ENCODE measurements around the gene POPDC2. TPM values are rescaled to one million over a fixed set of nuclear protein-coding genes. Genes with fewer than 3 reads are reported as not detected.

POPDC2 gene
- polyA plus RNA-seq, 2 donors, result 1.4 to 1.8 TPM

DNA sequence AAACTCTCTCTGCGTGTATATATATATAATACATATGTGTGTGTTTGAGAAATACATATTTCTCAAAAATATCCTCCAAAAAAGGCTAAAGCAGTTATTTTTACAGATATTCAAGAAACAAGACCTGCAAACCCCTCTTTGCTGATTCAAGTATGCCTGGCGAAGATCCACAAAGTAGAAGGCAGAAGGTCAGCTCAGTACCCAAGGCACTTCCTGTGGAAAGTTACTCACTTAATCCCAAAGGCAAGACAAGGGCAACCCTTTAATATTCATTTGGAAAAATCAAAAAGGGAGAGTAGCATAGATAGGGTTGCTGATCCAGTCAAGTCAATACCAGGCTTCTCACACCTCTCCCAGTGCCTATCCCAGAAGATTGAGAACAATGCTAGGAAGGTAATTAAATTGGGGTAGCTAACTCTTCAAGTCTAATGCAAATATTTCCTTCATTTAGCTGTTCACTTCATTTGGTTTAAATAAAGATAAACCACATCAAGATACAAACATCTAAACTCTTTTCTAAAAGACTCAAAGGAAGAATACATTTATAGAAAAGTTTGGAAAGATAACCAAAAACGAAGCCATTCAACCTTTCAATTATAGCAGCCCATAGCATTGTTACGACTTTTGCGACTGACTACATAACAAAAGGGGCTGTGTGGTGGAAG, 9.6 kb upstream of the POPDC2 start:
- no peaks in the 10 kb centered on the region for H3K4me1 ChIP-seq (ENCODE audit: control insufficient read depth in 2 of 2, insufficient read depth in 2 of 2, low read length in 1 of 2)
- no peaks in the 10 kb centered on the region for H3K9me3 ChIP-seq (ENCODE audit: control insufficient read depth in 2 of 2, insufficient read depth in 1 of 2, low read depth in 1 of 2, low read length in 1 of 2)
- H3K27me3 ChIP-seq (ENCODE audit: control insufficient read depth in 1 of 2, insufficient read depth in 2 of 2, low read length in 2 of 2), result no peaks in the 10 kb centered on the region
- no peak overlapping the region for H3K4me3 ChIP-seq (ENCODE audit: low read depth in 1 of 2, low read length in 2 of 2)
- H3K36me3 ChIP-seq (ENCODE audit: control insufficient read depth in 2 of 2, insufficient read depth in 2 of 2, low read length in 1 of 2), result peaks cover 0 to 5% of the 10 kb centered on the region in 2 donors
- H3K27ac ChIP-seq (ENCODE audit: low read depth in 2 of 2, low read length in 1 of 2), result no peak overlapping the region
- 92 to 94% methylated on average over 5 of the region's 5 CpGs for WGBS, 2 donors

DNA sequence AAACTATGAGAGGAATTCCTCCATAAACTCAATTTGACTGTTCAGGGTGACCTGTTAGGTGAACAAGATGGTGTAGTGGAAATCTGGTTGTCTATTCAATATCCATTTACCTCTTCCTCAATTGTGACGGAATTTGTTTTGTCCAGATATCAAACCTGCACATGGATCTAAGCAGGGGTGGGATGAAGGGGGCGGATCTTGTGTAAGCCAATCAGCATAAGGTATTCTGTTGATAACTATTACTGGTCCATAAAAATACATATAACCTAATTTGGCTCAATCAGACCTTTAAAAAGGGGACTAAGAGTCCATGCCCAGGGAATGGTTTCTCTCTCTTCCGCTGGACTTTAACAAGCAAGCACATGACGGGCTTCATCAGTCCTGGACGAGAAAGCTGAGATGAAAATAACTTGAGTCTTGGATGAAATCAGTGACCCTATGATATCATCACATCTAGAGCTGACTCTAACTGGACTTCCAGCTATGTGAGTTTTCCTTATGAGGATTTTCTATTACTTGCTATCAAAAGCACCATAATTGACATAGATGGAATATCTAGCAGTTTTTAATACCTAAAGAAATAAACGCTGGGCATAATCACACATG, 5.7 kb upstream of the POPDC2 start:
- Histone ChIP-seq H3K36me3 (ENCODE audit: control insufficient read depth in 2 of 2, insufficient read depth in 2 of 2, low read length in 1 of 2) (no peaks in the 10 kb centered on the region), H3K9me3 (ENCODE audit: control insufficient read depth in 2 of 2, insufficient read depth in 1 of 2, low read depth in 1 of 2, low read length in 1 of 2) (no peaks in the 10 kb centered on the region), H3K27ac (ENCODE audit: low read depth in 2 of 2, low read length in 1 of 2) (no peak overlapping the region), H3K4me3 (ENCODE audit: low read depth in 1 of 2, low read length in 2 of 2) (no peak overlapping the region), H3K27me3 (ENCODE audit: control insufficient read depth in 1 of 2, insufficient read depth in 2 of 2, low read length in 2 of 2) (no peaks in the 10 kb centered on the region), H3K4me1 (ENCODE audit: control insufficient read depth in 2 of 2, insufficient read depth in 2 of 2, low read length in 1 of 2) (no peaks in the 10 kb centered on the region)
- 85 to 89% methylated on average over 6 of the region's 6 CpGs for WGBS, 2 donors

DNA sequence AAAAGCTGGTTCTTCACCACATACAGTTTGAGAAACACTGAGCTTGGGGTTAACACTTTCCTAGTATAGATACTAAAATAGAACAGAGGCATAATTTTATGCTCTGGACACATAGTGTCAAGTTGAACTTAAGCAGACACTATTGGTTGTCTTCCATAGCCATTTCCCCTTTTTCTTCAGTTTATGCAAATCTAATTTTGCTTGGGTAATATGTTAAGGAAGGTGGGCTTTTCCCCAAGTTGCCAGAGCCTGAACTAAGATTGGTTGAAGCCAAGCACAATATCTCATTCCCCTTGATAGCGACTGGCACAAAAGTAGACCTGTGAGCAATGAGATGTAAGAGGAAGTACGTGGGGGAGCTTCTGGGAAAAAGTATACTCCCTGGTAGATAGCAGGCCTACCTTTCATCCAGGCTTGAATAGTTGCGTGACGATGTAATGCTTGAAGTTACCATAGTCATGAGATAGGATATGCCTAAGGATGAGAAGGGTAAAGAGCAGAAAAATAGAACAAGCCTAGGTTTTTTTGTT, 4.5 kb upstream of the POPDC2 start:
- WGBS, 2 donors, result 78 to 90% methylated on average over 4 of the region's 4 CpGs
- Histone ChIP-seq H3K27me3 (ENCODE audit: control insufficient read depth in 1 of 2, insufficient read depth in 2 of 2, low read length in 2 of 2) (no peaks in the 10 kb centered on the region), H3K27ac (ENCODE audit: low read depth in 2 of 2, low read length in 1 of 2) (no peak overlapping the region), H3K4me3 (ENCODE audit: low read depth in 1 of 2, low read length in 2 of 2) (no peak overlapping the region), H3K36me3 (ENCODE audit: control insufficient read depth in 2 of 2, insufficient read depth in 2 of 2, low read length in 1 of 2) (no peaks in the 10 kb centered on the region), H3K9me3 (ENCODE audit: control insufficient read depth in 2 of 2, insufficient read depth in 1 of 2, low read depth in 1 of 2, low read length in 1 of 2) (no peaks in the 10 kb centered on the region), H3K4me1 (ENCODE audit: control insufficient read depth in 2 of 2, insufficient read depth in 2 of 2, low read length in 1 of 2) (peaks cover 1 to 3% of the 10 kb centered on the region in 2 donors)

- no peak overlapping the region for H3K4me3 ChIP-seq (ENCODE audit: low read depth in 1 of 2, low read length in 2 of 2)
- H3K36me3 ChIP-seq (ENCODE audit: control insufficient read depth in 2 of 2, insufficient read depth in 2 of 2, low read length in 1 of 2), result no peaks in the 10 kb centered on the region
- H3K4me1 ChIP-seq (ENCODE audit: control insufficient read depth in 2 of 2, insufficient read depth in 2 of 2, low read length in 1 of 2), result peaks cover 3% of the 10 kb centered on the region in 2 donors
- H3K9me3 ChIP-seq (ENCODE audit: control insufficient read depth in 2 of 2, insufficient read depth in 1 of 2, low read depth in 1 of 2, low read length in 1 of 2), result no peaks in the 10 kb centered on the region
- no peak overlapping the region for H3K27ac ChIP-seq (ENCODE audit: low read depth in 2 of 2, low read length in 1 of 2)
- WGBS, 2 donors, result 73 to 74% methylated on average over 4 of the region's 4 CpGs
- no peaks in the 10 kb centered on the region for H3K27me3 ChIP-seq (ENCODE audit: control insufficient read depth in 1 of 2, insufficient read depth in 2 of 2, low read length in 2 of 2)
Measured at GRCh38 chr3:119664370-119664769, 4.0 kb upstream of the POPDC2 start.

- H3K9me3 ChIP-seq (ENCODE audit: control insufficient read depth in 2 of 2, insufficient read depth in 1 of 2, low read depth in 1 of 2, low read length in 1 of 2), result no peaks in the 10 kb centered on the region
- no peaks in the 10 kb centered on the region for H3K27me3 ChIP-seq (ENCODE audit: control insufficient read depth in 1 of 2, insufficient read depth in 2 of 2, low read length in 2 of 2)
- WGBS, 2 donors, result 83 to 90% methylated on average over 2 of the region's 2 CpGs
- no peak overlapping the region for H3K4me3 ChIP-seq (ENCODE audit: low read depth in 1 of 2, low read length in 2 of 2)
- no peak overlapping the region for H3K27ac ChIP-seq (ENCODE audit: low read depth in 2 of 2, low read length in 1 of 2)
- H3K36me3 ChIP-seq (ENCODE audit: control insufficient read depth in 2 of 2, insufficient read depth in 2 of 2, low read length in 1 of 2), result no peaks in the 10 kb centered on the region
- H3K4me1 ChIP-seq (ENCODE audit: control insufficient read depth in 2 of 2, insufficient read depth in 2 of 2, low read length in 1 of 2), result peaks cover 3% of the 10 kb centered on the region in 2 donors
Measured at GRCh38 chr3:119663885-119664284, 3.5 kb upstream of the POPDC2 start.

DNA sequence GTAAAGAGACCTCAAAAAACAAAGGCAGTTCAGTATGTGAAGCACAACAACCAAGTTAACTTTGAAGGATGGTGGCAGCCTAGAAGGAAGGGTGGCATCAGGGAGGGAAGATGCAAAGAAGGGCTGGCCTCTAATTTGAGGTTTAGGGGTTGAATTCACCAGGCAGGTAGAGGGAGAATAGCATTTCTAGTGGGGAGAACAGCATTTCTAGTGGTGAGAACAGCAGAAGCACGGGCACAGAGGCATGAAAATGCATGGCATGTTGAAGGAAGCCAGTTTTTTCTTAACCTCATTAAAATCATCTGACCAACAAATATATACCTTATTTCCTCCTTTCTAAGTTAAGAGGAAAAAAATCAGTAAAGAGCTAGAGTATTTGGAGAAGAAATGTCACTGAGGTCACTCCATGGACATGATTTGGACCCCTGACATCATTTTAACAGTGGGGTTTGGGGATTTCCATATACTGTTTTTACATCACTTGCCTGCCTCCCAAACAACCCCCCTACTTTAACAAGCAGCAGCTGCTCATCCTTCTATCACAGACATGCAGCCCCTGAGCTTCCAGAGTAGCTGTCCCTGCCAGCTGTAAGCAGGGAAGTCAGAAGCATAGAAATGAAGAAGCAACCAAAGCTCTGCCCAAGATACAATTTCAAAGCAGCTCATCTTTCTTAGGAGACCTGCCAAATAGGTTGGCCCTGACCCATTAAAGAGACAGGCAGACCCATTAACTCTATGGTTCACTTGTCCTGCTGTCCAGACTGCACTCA, 2.4 kb upstream of the POPDC2 start:
- WGBS, 2 donors, result 50 to 74% methylated on average over 1 of the region's 1 CpG
- H3K4me3 ChIP-seq (ENCODE audit: low read depth in 1 of 2, low read length in 2 of 2), result no peak overlapping the region
- no peaks in the 10 kb centered on the region for H3K36me3 ChIP-seq (ENCODE audit: control insufficient read depth in 2 of 2, insufficient read depth in 2 of 2, low read length in 1 of 2)
- no peaks in the 10 kb centered on the region for H3K9me3 ChIP-seq (ENCODE audit: control insufficient read depth in 2 of 2, insufficient read depth in 1 of 2, low read depth in 1 of 2, low read length in 1 of 2)
- no peaks in the 10 kb centered on the region for H3K27me3 ChIP-seq (ENCODE audit: control insufficient read depth in 1 of 2, insufficient read depth in 2 of 2, low read length in 2 of 2)
- no peak overlapping the region for H3K27ac ChIP-seq (ENCODE audit: low read depth in 2 of 2, low read length in 1 of 2)
- peaks cover 3% of the 10 kb centered on the region in 2 donors for H3K4me1 ChIP-seq (ENCODE audit: control insufficient read depth in 2 of 2, insufficient read depth in 2 of 2, low read length in 1 of 2)

DNA sequence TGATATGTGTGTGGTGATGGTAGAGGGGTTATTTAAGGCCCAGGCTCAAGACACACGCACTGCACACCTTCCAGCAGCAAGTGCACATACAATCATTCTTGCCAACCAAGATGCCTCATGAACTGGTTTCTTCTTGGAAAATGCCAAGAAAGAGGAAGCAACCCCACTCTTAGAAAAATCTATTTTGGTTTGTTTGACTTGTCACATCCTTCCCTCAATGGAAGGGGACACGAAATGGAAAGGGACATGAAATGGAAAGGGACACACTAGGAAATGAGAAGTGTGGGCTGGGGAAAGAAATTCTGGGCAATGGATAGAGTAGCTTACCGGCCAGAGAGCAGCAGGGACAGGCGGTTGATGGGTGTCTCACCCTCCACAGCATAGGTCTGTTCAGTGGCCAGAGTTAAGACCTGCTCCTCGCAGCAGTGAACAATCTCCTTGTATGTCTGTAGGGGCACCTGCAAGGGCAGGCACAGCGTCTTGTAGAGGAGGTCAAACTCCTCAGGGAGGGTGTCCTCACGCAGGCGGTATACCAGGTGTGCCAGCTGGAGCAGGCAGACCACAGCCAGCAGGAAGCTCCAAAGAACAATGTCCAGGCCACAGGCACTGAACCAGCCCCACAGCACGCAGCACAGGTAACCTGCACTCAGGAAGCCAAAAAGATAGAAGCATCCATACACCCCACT, 640 bp downstream of the POPDC2 start:
- no peaks in the 10 kb centered on the region for H3K9me3 ChIP-seq (ENCODE audit: control insufficient read depth in 2 of 2, insufficient read depth in 1 of 2, low read depth in 1 of 2, low read length in 1 of 2)
- no peaks in the 10 kb centered on the region for H3K36me3 ChIP-seq (ENCODE audit: control insufficient read depth in 2 of 2, insufficient read depth in 2 of 2, low read length in 1 of 2)
- peak overlapping the region in 1 of 2 donors; percentile 56 for H3K27ac ChIP-seq (ENCODE audit: low read depth in 2 of 2, low read length in 1 of 2)
- H3K4me1 ChIP-seq (ENCODE audit: control insufficient read depth in 2 of 2, insufficient read depth in 2 of 2, low read length in 1 of 2), result peaks cover 3% of the 10 kb centered on the region in 2 donors
- WGBS, 2 donors, result 80 to 86% methylated on average over 9 of the region's 9 CpGs
- no peaks in the 10 kb centered on the region for H3K27me3 ChIP-seq (ENCODE audit: control insufficient read depth in 1 of 2, insufficient read depth in 2 of 2, low read length in 2 of 2)
- no peak overlapping the region for H3K4me3 ChIP-seq (ENCODE audit: low read depth in 1 of 2, low read length in 2 of 2)

DNA sequence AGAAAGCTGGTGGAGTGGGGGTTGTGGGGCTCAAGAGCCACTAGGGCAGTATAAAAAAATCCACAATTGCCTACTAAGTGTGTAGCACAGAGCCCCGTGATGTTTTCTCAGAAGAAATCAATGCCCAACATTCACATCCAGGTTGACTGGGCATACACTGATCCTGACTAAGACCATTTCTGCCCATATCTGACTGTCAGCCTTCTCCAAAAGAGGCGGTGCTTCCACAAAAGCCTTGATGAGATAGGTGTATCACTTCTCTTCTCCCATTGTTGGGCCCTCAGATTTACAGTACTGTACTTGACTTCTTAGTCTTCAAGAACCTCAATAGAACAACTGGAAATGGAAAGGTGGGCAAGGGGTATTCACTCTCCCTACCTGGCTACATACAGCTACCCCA, 1.4 kb downstream of the POPDC2 start:
- H3K4me3 ChIP-seq (ENCODE audit: low read depth in 1 of 2, low read length in 2 of 2), result no peak overlapping the region
- no peaks in the 10 kb centered on the region for H3K27me3 ChIP-seq (ENCODE audit: control insufficient read depth in 1 of 2, insufficient read depth in 2 of 2, low read length in 2 of 2)
- H3K4me1 ChIP-seq (ENCODE audit: control insufficient read depth in 2 of 2, insufficient read depth in 2 of 2, low read length in 1 of 2), result peaks cover 3% of the 10 kb centered on the region in 2 donors
- WGBS, 2 donors, result 92 to 96% methylated on average over 2 of the region's 2 CpGs
- H3K27ac ChIP-seq (ENCODE audit: low read depth in 2 of 2, low read length in 1 of 2), result no peak overlapping the region
- H3K9me3 ChIP-seq (ENCODE audit: control insufficient read depth in 2 of 2, insufficient read depth in 1 of 2, low read depth in 1 of 2, low read length in 1 of 2), result no peaks in the 10 kb centered on the region
- H3K36me3 ChIP-seq (ENCODE audit: control insufficient read depth in 2 of 2, insufficient read depth in 2 of 2, low read length in 1 of 2), result no peaks in the 10 kb centered on the region

GRCh38 chr3:119657887-119658702, 2.3 kb downstream of the POPDC2 start:
- Histone ChIP-seq H3K36me3 (ENCODE audit: control insufficient read depth in 2 of 2, insufficient read depth in 2 of 2, low read length in 1 of 2) (no peaks in the 10 kb centered on the region), H3K4me1 (ENCODE audit: control insufficient read depth in 2 of 2, insufficient read depth in 2 of 2, low read length in 1 of 2) (peaks cover 3% of the 10 kb centered on the region in 2 donors), H3K27ac (ENCODE audit: low read depth in 2 of 2, low read length in 1 of 2) (no peak overlapping the region), H3K9me3 (ENCODE audit: control insufficient read depth in 2 of 2, insufficient read depth in 1 of 2, low read depth in 1 of 2, low read length in 1 of 2) (no peaks in the 10 kb centered on the region), H3K4me3 (ENCODE audit: low read depth in 1 of 2, low read length in 2 of 2) (no peak overlapping the region), H3K27me3 (ENCODE audit: control insufficient read depth in 1 of 2, insufficient read depth in 2 of 2, low read length in 2 of 2) (no peaks in the 10 kb centered on the region)
- WGBS, 2 donors, result 83 to 85% methylated on average over 4 of the region's 4 CpGs

Measured in esophagus (tissue), 2 donors.